Measurements from ENCODE around the gene CARD11.

CARD11 gene

GRCh38 chr7:2939193-2939885, 104.3 kb downstream of the CARD11 start:
- DNase-seq (ENCODE audit: low read depth): no peak

GRCh38 chr7:2938514-2939192, 105.0 kb downstream of the CARD11 start:
- no peak for DNase-seq (ENCODE audit: low read depth)

GRCh38 chr7:2937701-2938513, 105.8 kb downstream of the CARD11 start:
- DNase-seq (ENCODE audit: low read depth): no peak

GRCh38 chr7:2936891-2937580, 106.6 kb downstream of the CARD11 start:
- no peak for DNase-seq (ENCODE audit: low read depth)

- no peak for DNase-seq (ENCODE audit: low read depth)
Observed at GRCh38 chr7:2936301-2936700, 107.4 kb downstream of the CARD11 start.

GRCh38 chr7:2934984-2935740, 108.5 kb downstream of the CARD11 start:
- no peak for DNase-seq (ENCODE audit: low read depth)

GRCh38 chr7:2934211-2934731, 109.4 kb downstream of the CARD11 start:
- DNase-seq (ENCODE audit: low read depth): no peak

- no peak for DNase-seq (ENCODE audit: low read depth)
Observed at GRCh38 chr7:2932402-2933251, 111.0 kb downstream of the CARD11 start.

GRCh38 chr7:2931034-2931415, 112.6 kb downstream of the CARD11 start:
- no peak for DNase-seq (ENCODE audit: low read depth)

GRCh38 chr7:2930310-2931033, 113.2 kb downstream of the CARD11 start:
- DNase-seq (ENCODE audit: low read depth): no peak

- no peak for DNase-seq (ENCODE audit: low read depth)
Observed at GRCh38 chr7:2929321-2930201, 114.1 kb downstream of the CARD11 start.

- DNase-seq (ENCODE audit: low read depth): no peak
Observed at GRCh38 chr7:2928613-2929311, 114.9 kb downstream of the CARD11 start.

- DNase-seq (ENCODE audit: low read depth): no peak
Observed at GRCh38 chr7:2928256-2928612, 115.4 kb downstream of the CARD11 start.

- DNase-seq (ENCODE audit: low read depth): no peak
Observed at GRCh38 chr7:2927592-2927991, 116.1 kb downstream of the CARD11 start.

- DNase-seq (ENCODE audit: low read depth): no peak
Observed at GRCh38 chr7:2926896-2927405, 116.7 kb downstream of the CARD11 start.

- DNase-seq (ENCODE audit: low read depth): no peak
Observed at GRCh38 chr7:2926120-2926895, 117.4 kb downstream of the CARD11 start.

Measured in T-helper 22 cell (primary cell).